GM21737 (cell line): Measurements from ENCODE around the gene PRPF38B.
"Not testable (repeated sequence)": the region's sequence is repeated elsewhere in the genome, so short reads cannot be mapped to it uniquely, and the experiment has no call there.

Experiments
- ATAC-seq: cut with Tn5 transposase; IDR thresholded peaks from one replicate; pipeline ENCODE4 v1.9.1; 2021; ENCODE audit warnings: mild to moderate bottlenecking, moderate library complexity; ENCODE audit not compliant: unreplicated experiment

The PRPF38B gene

DNA sequence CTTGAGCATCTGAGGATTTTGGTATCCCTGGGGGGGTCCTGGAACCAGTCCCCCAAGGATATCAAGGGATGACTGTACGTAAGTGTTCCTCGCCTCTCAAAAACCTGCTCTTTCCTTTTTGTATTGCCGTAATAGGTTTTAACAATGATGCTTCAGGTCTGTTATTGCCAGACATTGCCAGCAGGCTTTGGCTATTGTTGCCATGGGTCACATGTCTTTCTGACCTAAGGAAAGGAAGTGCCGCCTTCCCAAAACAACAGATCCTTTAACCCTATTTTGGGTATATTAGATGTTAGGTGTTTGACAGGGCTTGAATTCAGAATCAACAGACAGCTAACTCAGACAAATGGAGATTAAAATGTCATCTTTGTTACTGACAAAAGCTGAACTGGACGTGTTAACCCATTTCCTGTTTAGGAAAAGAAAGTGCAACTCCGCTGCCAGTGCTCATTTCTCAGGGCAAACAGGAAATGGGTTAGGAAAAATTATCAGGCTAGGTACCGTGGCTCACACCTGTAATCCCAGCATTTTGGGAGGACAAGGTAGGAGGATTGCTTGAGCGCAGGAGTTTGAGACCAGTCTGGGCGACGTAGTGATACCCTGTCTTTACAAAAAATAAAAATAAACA is 12.4 kb upstream of the PRPF38B start:
- ATAC-seq, result no peak

GRCh38 chr1:108681701-108682100 is 10.4 kb upstream of the PRPF38B start:
- not testable (repeated sequence) for ATAC-seq

DNA sequence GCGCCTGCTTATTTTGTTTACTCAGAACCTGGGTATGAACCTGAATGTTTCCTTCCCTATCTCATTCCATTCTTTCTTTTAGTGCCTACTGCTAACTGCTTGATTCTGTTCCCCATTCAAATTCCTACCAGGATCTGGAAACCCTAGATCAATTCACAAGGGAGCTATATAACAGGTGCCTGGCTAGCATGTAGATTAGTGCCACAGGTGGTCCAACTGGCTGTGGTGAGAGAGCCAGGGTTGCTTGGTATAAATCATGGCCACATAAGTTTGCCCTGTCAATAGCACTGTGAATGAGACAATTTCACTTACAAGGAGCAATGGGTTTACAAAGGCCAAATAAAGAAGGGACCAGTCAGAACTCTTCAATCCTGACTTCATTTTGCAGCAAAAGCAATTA is 6.6 kb upstream of the PRPF38B start:
- no peak for ATAC-seq

DNA sequence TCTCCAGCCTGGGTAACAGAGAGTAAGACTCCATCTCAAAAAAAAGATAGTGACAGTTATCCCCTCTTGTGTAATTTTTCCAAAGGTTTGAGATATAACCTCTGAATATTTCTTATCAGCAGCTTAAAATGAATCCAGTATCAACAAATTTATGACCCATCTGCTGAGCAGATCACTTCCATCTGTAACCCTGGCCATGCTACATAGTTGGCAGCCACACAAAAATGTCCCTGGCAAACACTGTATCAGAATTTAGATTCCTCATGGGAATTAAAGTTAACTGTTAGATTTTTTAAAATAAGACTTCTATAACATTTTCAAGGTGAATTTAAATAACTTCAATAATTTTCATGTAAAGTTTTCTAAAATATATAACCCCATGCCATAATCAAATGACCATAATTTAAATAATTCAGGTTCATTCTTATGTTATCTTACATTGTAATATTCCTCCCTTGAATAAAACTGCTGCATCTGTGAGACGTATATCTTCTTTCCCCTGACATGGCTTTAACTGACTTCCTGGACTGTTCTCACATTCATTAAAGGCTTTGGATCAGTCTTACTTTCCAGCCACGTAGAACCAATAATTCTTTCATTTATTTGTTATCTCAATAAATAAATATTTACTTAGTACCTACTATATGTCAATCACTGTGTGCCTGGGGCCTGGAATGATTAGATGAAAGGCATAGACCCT is 5.3 kb upstream of the PRPF38B start:
- no peak for ATAC-seq

DNA sequence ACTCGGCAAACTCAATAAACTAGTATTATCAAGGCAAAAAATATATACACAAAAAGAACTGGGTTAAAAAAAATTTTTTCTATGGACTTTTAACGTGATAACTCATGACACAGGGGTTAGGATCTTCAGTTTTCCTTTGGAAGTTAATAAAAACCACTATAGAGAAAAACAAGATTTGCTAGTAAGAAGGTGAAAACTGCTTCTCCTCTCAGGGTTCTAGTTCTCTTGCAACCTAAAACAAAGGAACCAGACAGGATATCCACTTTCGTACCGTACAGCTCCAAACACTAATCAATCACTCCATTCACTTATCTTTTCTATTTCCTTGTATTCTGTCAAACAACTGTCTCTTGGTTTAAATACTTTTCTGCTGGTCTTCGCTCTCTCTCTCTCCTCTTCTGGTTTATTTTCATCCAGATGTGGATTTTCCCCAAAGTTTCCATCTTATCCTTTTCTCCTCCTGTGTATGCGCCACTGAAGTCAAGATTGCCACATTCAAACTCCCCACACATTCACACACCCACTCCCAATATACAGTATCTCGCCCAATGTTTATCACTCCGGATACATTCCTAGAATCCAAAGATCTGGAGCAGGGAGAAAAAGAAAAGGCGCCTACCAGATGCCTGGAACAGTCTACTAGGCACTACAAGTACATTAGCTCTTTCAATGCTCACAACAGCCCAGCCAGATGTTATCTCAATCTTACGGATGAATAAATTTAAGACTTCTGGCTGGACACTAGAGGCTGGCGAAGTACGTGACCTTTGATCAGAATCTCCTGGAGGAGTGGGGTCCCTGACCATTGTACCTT is 775 bp upstream of the PRPF38B start:
- no peak for ATAC-seq

GRCh38 chr1:108692724-108693655 is 880 bp downstream of the PRPF38B start:
- ATAC-seq, result peak; percentile 49

- ATAC-seq, result no peak
Measured at GRCh38 chr1:108695535-108695934, 3.4 kb downstream of the PRPF38B start.

- ATAC-seq, result no peak
Measured at GRCh38 chr1:108699375-108700332, 7.5 kb downstream of the PRPF38B start.

DNA sequence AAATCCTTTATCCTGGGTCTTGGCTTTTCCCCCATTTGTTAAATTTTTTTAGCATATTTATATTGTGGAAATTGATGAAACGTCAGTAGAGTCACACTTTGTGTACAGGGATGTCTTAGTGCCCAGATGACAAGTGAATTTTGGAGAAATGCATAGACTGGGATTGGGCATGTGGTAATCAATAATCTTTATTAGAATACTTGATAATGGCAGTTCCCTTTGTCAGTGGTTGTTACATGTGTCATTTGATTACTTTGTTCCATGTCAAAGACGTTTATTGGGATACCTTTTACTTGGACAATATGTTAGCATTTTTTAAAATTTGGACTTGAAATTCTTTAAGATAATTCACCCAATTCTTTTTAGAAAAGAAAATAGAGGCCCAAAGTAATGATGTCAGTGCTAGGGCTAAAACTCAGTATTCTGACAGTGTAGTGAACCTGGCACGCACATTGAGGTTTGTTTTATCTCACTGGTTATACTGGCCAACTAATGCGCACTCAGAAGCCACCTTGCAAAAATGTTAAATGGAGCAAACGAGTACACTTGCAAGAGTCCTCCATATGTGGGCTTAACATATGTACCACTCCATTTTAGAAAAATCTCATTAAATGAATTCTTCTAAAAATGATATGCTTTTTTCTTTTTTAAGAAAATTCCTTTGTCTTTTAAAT is 9.2 kb downstream of the PRPF38B start:
- ATAC-seq, result no peak

- not testable (repeated sequence) for ATAC-seq
Measured at GRCh38 chr1:108702109-108702508, 10.0 kb downstream of the PRPF38B start.

- ATAC-seq, result no peak
Measured at GRCh38 chr1:108703939-108704338, 11.8 kb downstream of the PRPF38B start.

DNA sequence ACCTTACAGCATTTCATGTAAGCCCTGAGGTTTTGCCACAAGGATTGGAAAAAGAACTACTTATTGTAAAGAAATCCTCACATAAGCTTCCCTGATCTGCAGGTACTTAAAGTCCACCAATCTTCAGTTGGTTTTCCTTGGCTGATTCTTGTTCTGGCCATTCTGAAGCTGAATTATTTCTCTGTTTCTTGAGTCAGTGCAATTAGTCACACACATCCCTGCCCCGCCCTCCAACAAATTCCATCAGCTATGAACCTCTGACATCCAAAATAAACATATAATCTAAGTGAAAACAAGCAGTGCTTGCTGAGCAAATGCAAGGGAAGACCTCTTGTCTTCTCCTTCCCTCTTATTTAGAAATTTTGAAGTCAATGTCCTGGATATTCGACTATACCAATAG is 12.4 kb downstream of the PRPF38B start:
- ATAC-seq, result no peak

DNA sequence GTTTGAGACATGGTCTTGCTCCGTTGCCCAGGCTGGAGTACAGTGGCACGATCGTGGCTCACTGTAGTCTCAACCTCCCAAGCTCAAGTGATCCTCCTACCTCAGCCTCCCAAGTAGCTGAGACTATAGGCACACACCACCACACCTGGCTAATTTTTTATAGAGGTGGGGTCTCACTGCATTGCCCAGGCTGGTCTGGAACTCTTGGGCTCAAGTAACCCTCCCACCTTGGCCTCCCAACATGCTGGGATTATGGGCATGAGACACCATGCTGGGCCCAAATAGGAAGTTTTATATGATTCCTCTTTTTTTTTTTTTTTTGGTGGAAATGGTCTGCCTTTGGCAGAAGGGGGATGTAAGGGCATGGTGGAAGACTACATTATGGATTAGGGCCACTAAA is 14.5 kb downstream of the PRPF38B start:
- ATAC-seq, result no peak

DNA sequence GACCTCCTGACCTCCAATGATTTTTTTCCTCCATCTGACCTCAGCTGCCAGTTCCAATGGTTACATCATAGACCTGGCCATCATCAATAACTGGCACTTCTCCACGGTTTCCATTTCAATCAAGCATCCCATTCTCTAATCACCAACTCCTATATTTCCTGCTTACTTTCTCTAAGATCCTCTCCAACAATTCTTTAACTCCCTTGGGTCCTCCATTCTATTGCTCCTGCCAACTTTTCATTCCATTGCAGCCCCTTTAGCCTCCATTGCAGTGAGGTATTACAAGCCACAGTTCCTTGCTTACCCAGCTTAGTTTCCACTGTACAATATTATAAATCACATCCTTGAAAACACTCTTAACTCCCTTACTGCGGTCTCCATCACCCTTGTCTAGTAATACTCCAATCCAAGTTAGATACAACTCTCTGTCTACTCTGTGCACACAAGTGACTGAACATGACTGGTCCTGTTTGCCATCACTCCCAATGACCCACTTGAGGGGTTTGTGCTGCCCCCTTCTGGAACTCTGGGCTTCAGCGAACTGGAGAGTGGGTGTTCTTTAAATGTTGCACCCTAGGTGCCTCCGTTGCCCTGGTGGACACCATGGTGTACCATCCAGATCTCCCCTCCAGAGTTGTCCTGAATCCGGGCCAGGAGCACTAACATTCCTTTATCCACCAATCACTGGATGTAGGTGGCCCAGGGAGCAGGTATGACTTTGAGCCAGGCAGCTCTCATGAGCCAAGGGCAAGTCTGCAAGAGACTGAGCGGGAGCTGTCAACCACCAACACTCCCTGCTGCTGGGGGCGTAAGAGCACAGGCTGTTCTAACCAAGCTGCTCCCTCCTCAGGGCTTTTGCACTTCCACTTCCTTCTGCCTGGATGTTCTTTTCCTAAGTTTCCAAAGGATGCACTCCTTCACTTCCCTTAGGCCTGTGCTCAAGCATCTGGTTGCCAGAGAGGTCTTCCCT is 16.9 kb downstream of the PRPF38B start:
- no peak for ATAC-seq

DNA sequence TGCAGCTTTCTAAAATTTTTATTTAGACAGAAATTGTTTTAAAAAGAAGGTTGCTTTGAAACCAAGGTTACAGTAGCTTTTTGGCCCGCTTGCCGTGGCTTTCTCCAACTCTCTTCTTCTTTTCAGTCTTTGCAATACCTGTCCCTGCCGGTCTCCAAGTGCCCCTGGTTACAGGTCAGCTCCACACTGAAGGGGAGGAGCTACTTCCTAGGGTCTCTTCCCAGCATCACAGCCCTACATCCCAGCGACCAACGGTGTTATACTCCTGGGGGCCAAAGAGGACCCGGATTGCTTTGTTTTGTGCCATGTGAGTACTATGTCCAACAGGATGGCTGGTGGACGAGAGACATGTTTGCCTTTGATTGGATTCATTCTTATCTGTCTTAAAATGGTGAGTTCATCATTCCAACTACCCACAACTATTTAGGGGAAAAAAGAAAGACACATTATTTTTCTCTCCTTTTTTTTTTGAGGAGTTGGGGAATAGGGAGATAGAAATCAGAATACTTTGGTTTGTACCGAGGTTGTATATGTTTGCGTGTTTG is 20.6 kb downstream of the PRPF38B start, which contains the start of gene FNDC7:
Gene FNDC7, plus strand, starts transcription at position 303 of the 545 bp plus-strand sequence. Its CDS starts 26 bp downstream, at position 329.
- ATAC-seq, result no peak

DNA sequence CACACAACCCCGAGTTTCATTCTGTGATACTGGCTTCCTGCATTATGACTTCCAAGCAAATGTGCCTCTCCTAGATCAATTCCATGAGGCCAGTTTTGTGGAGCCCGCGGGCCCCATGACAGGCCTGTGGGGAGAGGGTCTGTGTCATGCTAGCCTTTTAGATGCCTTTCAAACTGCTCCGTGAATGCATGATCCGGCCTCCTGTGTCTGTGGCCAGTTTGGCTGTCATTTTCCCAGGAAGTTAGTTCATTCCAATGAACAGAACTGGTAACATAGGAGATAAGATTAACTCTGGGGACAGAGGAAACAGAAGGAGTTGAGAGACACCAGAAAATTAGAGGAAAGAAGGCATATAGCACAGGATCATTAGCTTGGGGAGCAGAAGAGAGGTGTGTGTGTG is 23.8 kb downstream of the PRPF38B start:
- no peak for ATAC-seq

DNA sequence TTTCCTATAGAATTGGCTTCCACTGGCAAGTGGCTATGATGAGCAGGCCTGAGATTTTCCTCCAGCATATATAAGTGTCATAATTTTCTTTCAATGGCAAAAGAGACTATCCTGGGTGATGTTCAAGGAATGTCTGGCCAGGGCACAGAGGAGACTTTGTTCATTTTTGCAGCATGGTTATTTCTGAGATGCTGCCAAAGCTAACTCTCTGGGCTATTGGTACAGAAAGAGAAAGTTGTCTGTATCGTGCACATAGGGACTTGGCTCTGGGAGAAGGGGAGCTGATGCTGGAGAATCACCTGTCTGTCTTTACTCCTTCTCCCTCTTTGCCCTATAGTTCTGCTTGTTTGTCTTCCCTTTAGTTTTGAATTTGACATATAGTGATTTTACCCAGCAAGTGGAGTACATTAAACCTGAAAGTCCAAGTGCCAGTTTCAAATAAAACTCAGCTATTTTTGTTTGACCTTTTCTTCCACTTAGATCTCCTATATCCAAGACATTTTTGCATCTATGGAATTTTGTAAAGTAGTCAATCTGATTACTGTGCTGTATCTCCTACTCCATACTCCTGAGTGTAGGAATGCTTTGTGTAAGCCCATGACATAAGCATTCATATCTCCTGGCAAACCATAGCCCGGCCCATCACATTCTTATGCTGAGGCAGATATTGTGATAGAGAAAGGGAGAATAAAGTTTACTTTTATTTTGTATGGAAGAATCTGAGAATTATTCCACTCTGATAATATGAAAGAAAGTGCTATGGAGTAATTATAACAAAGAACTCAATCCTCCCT is 24.5 kb downstream of the PRPF38B start:
- no peak for ATAC-seq
